ENCODE data around the gene ZNF892.
"Not testable (repeated sequence)": the region's sequence is repeated elsewhere in the genome, so short reads cannot be mapped to it uniquely, and the experiment has no call there.

The ZNF892 gene

DNA sequence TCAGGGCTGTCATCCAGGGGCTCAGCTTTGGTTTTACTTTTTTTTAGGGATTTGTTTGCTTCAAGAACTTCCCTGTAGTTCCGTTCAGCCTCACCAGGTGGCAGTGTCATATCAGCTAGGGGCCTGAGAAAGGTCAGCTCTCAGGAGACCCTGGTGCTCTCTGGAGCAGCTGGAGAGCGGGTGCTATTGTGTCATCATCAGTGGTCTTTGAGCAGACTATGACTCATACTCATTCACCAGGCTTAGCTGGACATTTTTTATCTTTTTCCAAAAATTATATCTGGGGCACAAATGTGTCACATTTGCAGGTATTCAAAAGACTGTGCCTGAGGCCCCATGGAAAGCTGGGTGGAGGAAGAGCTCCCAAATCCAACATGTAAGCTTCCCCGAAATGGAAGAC, 24.4 kb downstream of the ZNF892 start:
- DNase-seq = peak; percentile 47 to 79

DNA sequence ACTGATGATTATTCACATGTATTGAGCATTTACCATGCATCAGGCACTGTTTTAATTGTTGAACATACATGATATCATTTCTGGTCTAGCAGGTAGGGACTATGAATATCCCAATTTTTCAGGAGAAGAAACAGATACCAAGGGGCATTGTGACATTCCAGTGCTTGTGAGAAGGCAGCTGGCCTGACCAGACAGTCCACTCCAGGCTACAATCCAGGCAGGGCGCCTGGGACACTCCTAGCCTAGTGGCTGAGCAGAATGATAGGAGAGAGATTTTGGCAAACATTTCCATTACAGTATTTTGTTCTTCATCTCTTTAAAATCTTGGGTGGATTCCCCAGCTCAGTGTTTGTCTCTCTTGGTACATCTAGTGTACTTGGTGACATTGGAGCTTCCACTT, 24.9 kb downstream of the ZNF892 start:
- no peak for DNase-seq

DNA sequence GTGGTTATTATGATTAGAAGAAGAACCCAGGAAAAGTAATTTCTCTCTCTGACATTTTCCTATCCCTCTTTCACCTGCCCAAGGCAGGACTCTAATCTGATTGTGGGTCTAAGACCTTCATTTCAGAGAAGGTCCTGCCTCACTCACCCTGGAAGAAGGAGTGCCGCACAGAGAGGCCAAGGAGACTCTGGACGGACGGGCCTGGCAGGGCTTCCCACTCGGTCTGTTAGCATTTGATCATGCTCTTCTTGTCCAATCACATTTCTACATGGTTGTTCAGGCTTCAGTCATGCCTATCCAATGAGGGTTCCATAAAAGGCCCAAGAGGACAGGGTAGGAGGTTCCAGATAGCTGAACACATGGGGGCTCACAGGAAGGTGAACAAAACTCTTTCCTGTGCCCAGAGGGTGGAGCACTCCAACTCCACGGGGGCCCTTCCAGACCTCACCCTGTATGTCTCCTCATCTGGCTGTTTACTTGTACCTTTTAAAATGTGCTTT, 27.0 kb downstream of the ZNF892 start:
- no peak for DNase-seq

DNA sequence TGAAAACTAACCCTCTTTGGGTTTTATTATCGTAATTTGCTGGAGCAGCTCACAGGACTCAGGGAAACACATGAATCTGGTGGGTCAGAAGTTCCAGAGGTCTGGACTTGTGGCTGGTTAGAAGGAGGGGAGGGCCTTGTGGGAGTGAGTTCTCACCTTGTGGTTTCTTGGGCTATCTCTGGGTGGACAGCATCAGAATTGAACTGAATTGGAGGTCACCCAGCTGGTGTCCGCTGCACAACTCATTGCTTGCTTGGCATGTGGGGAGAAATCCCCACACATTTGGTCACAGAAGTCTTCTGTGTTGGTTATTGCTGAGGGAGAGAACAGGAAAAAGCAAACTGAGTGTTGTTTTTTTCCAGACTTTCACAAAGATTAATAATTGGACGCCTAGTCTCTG, 27.5 kb downstream of the ZNF892 start:
- no peak for DNase-seq

DNA sequence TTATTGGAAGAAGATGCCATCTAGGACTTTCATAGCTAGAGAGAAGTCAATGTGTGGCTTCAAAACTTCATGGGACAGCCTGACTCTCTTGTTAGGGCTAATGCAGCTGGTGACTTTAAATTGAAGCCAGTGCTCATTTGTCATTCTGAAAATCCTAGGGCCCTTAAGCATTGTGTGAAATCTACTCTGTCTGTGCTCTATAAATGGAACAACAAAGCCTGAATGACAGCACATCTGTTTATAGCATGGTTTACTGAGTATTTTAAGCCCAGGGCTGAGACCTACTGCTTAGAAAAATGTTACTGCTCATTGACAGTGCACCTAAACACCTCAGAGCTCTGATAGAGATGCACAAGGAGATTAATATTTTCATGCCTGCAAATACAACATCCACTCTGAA, 30.8 kb downstream of the ZNF892 start:
- DNase-seq = no peak

DNA sequence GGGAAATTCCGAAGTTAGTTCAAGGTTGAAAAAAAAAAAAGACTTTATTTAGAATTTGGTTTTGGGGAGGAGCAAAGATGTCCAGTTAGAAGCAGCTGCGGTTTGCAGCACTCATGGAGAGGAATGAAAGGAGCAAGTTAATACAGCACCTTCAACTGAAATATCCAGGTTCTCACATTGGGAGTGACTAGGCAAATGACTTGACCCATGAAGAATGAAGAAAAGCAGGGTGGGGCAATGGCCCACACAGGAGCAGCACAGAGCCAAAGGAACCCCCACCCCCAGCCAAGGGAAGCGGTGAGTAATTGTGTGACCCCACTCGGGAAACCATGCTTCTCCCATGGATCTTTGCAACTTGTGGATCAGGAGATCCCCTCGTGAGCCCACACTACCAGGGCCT, 32.8 kb downstream of the ZNF892 start:
- no peak for DNase-seq

DNA sequence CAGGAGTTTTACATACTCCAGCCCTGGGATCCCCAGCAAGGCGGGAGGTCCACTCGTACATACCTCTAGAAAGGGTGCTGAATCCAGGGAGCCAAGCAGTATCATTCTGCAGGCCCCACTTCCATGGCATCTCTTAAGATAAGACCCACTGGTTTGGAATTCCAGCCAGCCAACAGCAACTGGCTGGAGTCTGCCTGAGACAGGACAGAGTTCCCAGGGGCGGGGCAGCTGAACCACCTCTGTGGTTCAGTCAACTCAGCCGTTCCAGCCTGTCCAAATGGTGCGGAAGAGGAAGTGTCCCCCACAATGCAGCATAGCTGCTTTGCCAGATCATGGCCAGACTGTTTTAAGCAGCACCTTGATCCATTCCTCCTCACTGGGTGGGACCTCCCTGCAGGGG, 33.2 kb downstream of the ZNF892 start:
- DNase-seq = no peak

DNA sequence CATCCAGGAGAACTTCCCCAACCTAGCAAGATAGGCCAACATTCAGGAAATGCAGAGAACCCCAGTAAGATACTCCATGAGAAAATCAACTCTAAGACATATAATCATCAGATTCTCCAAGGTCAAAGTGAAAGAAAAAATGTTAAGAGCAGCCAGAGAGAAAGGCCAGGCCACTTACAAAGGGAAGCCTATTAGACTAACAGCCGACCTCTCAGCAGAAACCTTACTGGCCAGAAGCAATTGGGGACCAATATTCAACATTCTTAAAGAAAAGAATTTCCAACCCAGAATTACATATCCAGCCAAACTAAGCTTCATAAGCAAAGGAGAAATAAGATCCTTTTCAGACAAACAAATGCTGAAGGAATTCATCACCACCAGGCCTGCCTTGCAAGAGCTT, 34.8 kb downstream of the ZNF892 start:
- not testable (repeated sequence) for DNase-seq
